ENCODE results near the gene RAB3C. TPM values are rescaled to one million over a fixed set of nuclear protein-coding genes. Genes with fewer than 3 reads are reported as not detected.
"Not testable (repeated sequence)": the region's sequence is repeated elsewhere in the genome, so short reads cannot be mapped to it uniquely, and the experiment has no call there.

The RAB3C gene
- total RNA-seq, 6 donors from 2014 or later: 0.09 to 1.1 (median 0.87) TPM; not detected in 2

GRCh38 chr5:58681943-58682342, 99.1 kb downstream of the RAB3C start:
- Histone ChIP-seq H3K27me3 (no peaks in the 10 kb centered on the region), H3K36me3 (no peaks in the 10 kb centered on the region), H3K27ac (no peak overlapping the region), H3K4me3 (no peak overlapping the region), H3K4me1 (no peaks in the 10 kb centered on the region), H3K9me3 (no peaks in the 10 kb centered on the region)
- TF ChIP-seq CTCF (IDR thresholded peaks at IDR 0.05) (no peak), POLR2AphosphoS5 (IDR thresholded peaks at IDR 0.05) (no peak), EP300 (IDR thresholded peaks at IDR 0.05) (no peak)
- no peak for ATAC-seq (ENCODE audit: low FRiP score in 2 of 2)
- WGBS, 2 donors: 84 to 89% methylated on average over 5 of the region's 5 CpGs
- DNase-seq: no peak

- no peak for TF ChIP-seq POLR2A (IDR thresholded peaks at IDR 0.05)
- TF ChIP-seq CTCF (IDR thresholded peaks at IDR 0.05): no peak
- TF ChIP-seq EP300 (IDR thresholded peaks at IDR 0.05): no peak
- no peak for TF ChIP-seq POLR2AphosphoS5 (IDR thresholded peaks at IDR 0.05)
- Histone ChIP-seq H3K27me3 (no peaks in the 10 kb centered on the region), H3K27ac (no peak overlapping the region), H3K4me1 (no peaks in the 10 kb centered on the region), H3K4me3 (no peak overlapping the region), H3K36me3 (no peaks in the 10 kb centered on the region), H3K9me3 (no peaks in the 10 kb centered on the region)
- WGBS, 2 donors: 93 to 96% methylated on average over 2 of the region's 2 CpGs
- no peak for ATAC-seq (ENCODE audit: low FRiP score in 2 of 2)
- DNase-seq: no peak
Measured at GRCh38 chr5:58683567-58683966, 100.7 kb downstream of the RAB3C start.

- TF ChIP-seq EP300 (IDR thresholded peaks at IDR 0.05) (no peak), POLR2AphosphoS5 (IDR thresholded peaks at IDR 0.05) (no peak)
- H3K9me3 ChIP-seq: no peaks in the 10 kb centered on the region
- DNase-seq: no peak
- H3K27ac ChIP-seq: no peak overlapping the region
- WGBS, 2 donors: 78 to 81% methylated on average over 2 of the region's 2 CpGs
- no peaks in the 10 kb centered on the region for H3K36me3 ChIP-seq
- H3K27me3 ChIP-seq: no peaks in the 10 kb centered on the region
- no peaks in the 10 kb centered on the region for H3K4me1 ChIP-seq
- no peak overlapping the region for H3K4me3 ChIP-seq
- ATAC-seq (ENCODE audit: low FRiP score in 2 of 2): no peak
Measured at GRCh38 chr5:58687079-58687478, 104.2 kb downstream of the RAB3C start.

GRCh38 chr5:58687595-58687994, 104.7 kb downstream of the RAB3C start:
- Histone ChIP-seq H3K4me3 (no peak overlapping the region), H3K9me3 (no peaks in the 10 kb centered on the region), H3K36me3 (no peaks in the 10 kb centered on the region), H3K4me1 (no peaks in the 10 kb centered on the region), H3K27ac (no peak overlapping the region), H3K27me3 (no peaks in the 10 kb centered on the region)
- ATAC-seq (ENCODE audit: low FRiP score in 2 of 2) (no peak), DNase-seq (no peak)
- TF ChIP-seq EP300 (IDR thresholded peaks at IDR 0.05) (no peak), POLR2A (IDR thresholded peaks at IDR 0.05) (no peak), CTCF (IDR thresholded peaks at IDR 0.05) (no peak), POLR2AphosphoS5 (IDR thresholded peaks at IDR 0.05) (no peak)

GRCh38 chr5:58699088-58699761, 116.3 kb downstream of the RAB3C start:
- not testable (repeated sequence) for H3K36me3 ChIP-seq; H3K4me1 ChIP-seq; ATAC-seq (ENCODE audit: low FRiP score in 2 of 2); DNase-seq; H3K27me3 ChIP-seq; H3K27ac ChIP-seq; H3K4me3 ChIP-seq
- peaks cover 0 to 15% (median 2%) of the 10 kb centered on the region in 4 donors for H3K9me3 ChIP-seq
- WGBS, 2 donors: 75 to 89% methylated on average over 4 to 5 of the region's 5 CpGs

- 88 to 94% methylated on average over 5 to 6 of the region's 6 CpGs for WGBS, 2 donors
- TF ChIP-seq CTCF (IDR thresholded peaks at IDR 0.05): no peak
- TF ChIP-seq POLR2A (IDR thresholded peaks at IDR 0.05): no peak
- no peak for TF ChIP-seq POLR2AphosphoS5 (IDR thresholded peaks at IDR 0.05)
- TF ChIP-seq EP300 (IDR thresholded peaks at IDR 0.05): no peak
- DNase-seq (no peak), ATAC-seq (ENCODE audit: low FRiP score in 2 of 2) (no peak)
- Histone ChIP-seq H3K4me3 (no peak overlapping the region), H3K27ac (no peak overlapping the region), H3K9me3 (peaks cover 0 to 15% (median 2%) of the 10 kb centered on the region in 4 donors), H3K4me1 (no peaks in the 10 kb centered on the region), H3K27me3 (no peaks in the 10 kb centered on the region), H3K36me3 (no peaks in the 10 kb centered on the region)
Measured at GRCh38 chr5:58699762-58700118, 116.9 kb downstream of the RAB3C start.
